ENCODE data around the gene IFT122. TPM values are rescaled to one million over a fixed set of nuclear protein-coding genes. Genes with fewer than 3 reads are reported as not detected.

IFT122 gene
- total RNA-seq, 1 donor from 2014 or later: 51.1 TPM

DNA sequence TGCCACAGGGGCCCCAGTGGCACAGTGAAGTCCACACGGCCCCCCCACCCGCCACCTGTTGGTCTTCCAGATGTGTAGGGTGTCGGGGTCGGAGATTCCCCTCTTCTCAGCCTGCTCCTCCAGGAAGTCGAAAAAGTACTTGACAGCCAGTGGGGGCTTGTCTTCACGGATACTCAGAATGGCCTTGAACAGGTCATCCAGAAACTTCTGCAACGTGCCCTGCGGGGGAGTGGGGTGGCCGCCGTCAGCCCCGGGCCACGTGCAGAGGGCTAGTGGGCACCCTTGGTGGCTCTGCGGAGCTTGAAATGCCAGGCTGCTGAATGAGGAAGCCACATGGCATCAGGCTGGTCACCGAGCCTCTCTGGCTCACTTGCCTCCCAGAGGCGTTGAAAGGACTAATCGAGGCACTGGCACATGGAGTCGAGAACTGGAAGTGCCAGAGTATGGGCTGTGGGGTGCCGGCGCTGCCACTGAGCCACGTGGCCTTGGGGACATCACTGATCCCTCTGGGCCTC lies 119.6 kb downstream of the IFT122 start:
- TF ChIP-seq, protein P1, sequence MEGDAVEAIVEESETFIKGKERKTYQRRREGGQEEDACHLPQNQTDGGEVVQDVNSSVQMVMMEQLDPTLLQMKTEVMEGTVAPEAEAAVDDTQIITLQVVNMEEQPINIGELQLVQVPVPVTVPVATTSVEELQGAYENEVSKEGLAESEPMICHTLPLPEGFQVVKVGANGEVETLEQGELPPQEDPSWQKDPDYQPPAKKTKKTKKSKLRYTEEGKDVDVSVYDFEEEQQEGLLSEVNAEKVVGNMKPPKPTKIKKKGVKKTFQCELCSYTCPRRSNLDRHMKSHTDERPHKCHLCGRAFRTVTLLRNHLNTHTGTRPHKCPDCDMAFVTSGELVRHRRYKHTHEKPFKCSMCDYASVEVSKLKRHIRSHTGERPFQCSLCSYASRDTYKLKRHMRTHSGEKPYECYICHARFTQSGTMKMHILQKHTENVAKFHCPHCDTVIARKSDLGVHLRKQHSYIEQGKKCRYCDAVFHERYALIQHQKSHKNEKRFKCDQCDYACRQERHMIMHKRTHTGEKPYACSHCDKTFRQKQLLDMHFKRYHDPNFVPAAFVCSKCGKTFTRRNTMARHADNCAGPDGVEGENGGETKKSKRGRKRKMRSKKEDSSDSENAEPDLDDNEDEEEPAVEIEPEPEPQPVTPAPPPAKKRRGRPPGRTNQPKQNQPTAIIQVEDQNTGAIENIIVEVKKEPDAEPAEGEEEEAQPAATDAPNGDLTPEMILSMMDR (IDR thresholded peaks at IDR 0.05): no peak

DNA sequence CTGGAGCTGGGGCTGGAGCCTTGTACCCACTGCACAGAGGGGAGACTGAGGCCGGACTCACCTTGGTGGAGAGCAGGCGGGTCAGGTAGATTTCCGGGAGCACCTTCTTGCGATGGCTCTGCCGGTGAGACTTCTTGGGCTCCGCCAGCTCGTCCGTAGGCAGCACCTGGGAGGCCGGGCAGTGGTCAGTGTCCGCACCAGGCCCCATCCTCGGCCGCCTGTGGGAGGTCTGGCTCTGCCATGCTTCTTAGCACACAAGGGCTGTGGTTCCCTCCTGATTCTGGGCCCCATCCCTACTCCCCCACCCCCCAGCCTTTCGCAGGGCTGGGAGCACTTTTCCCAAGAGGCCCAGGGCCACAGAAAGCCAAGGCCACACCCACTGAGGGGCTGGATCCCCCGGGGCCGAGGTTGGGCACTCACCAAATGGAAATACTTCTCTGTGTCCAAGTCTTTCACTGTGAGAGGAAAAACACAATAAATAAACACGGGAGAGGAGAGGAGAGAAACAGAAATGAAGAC lies 120.3 kb downstream of the IFT122 start:
- peak in 1 of 2 donors; percentile 84 for DNase-seq (ENCODE audit: low spot score in 2 of 2)
- Histone ChIP-seq H3K9me3 (no peaks in the 10 kb centered on the region), H3K4me1 (peaks cover 29 to 64% of the 10 kb centered on the region in 2 donors), H3K4me3 (peak overlapping the region; percentile 6 to 57), H3K27ac (peak overlapping the region; percentile 91 to 93), H3K36me3 (peaks cover 27 to 48% of the 10 kb centered on the region in 2 donors), H3K27me3 (no peaks in the 10 kb centered on the region)
- TF ChIP-seq, protein P1 (IDR thresholded peaks at IDR 0.05): no peak
- intact Hi-C loops (cut with DNase I): loop anchor here (2.0 to 5.0 kb wide), 3 partner anchors 44 to 118 kb away; partner anchors contain the start of gene IFT122

More for the DNA sequence above, 119.6 kb downstream of the IFT122 start:
- Histone ChIP-seq H3K4me1 (peaks cover 29 to 67% of the 10 kb centered on the region in 2 donors), H3K4me3 (no peak overlapping the region), H3K27me3 (no peaks in the 10 kb centered on the region), H3K9me3 (no peaks in the 10 kb centered on the region), H3K36me3 (peaks cover 20 to 44% of the 10 kb centered on the region in 2 donors), H3K27ac (peak overlapping the region; percentile 91 to 93)
- intact Hi-C loops (cut with DNase I): loop anchor here (2.0 to 5.0 kb wide), 4 partner anchors 37 to 117 kb away; partner anchors contain the start of gene IFT122
- no peak for DNase-seq (ENCODE audit: low spot score in 2 of 2)

DNA sequence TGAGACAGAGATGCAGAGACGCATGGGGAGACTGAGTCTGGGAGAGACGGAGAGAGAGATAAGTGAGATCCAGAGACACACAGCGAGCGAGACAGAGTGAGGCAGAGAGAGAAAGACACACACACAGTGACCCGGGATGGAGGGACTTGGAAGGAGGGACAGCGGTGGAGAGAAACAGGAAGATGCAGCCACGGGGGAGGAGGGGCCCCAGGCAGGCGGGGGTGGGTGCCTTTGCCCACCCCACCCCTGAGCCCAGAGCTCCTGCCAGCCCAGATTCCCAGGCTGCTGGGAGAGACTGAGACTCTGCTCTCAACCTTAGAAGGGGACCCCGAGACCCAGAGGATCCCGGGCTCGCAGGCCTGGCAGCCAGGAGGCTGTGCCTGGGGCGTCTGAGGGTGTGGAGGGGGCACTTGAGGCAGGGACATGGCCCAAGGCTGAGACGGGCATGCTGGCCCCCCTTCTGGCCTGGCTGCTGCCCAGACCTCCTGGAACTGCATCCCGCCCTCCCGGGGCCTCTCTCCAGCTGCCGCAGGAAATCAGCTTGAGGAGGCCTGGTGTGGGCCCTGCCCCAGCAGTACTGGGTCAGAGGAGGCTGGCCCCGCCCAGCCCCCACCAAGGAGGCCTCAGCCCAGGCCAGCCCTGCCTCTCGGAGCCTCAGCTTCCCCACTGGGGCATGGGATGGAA lies 121.0 kb downstream of the IFT122 start:
- H3K4me1 ChIP-seq: peaks cover 29 to 64% of the 10 kb centered on the region in 2 donors
- peak overlapping the region; percentile 91 to 93 for H3K27ac ChIP-seq
- peaks cover 33 to 52% of the 10 kb centered on the region in 2 donors for H3K36me3 ChIP-seq
- peak overlapping the region; percentile 6 to 57 for H3K4me3 ChIP-seq
- no peaks in the 10 kb centered on the region for H3K9me3 ChIP-seq
- TF ChIP-seq, protein P1 (IDR thresholded peaks at IDR 0.05): no peak
- no peaks in the 10 kb centered on the region for H3K27me3 ChIP-seq
- DNase-seq (ENCODE audit: low spot score in 2 of 2): peak; percentile 69 to 93
- intact Hi-C loops (cut with DNase I): loop anchor here (1.0 to 5.0 kb wide), 4 partner anchors 44 to 119 kb away; partner anchors contain the start of gene IFT122

DNA sequence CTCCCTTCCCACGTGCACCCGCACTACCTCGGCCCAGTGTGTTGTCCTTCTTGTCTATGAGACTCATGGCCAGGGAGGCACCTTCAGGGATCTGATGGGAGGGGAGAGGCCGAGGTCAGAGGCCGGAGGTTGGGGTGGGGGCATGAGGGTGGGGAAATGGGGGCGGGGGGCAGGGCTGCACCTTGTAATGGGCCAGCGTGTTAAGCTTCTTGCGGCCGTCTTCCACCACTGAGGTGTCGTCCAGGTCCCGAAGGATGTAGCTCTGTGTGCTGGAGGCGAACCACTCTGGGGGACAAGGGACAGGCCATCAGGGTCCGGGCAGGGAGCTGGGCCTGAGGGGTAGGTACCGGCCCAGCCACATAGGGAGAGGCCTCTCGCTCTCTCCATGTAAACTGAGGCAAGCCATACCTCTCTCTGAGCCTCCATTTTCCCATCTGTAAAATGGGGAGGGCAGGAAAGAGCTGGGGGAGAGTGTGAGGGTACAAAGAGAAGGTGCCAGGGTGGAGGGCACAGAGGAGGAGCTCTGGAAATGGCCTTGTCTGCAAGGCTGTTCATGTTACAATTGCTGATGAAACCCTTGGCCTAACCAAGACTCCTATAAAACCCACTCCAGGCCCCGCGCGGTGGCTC lies 121.7 kb downstream of the IFT122 start:
- TF ChIP-seq, protein P1 (IDR thresholded peaks at IDR 0.05): no peak
- H3K27ac ChIP-seq: peak overlapping the region; percentile 91 to 93
- no peak for DNase-seq (ENCODE audit: low spot score in 2 of 2)
- H3K27me3 ChIP-seq: no peaks in the 10 kb centered on the region
- no peak overlapping the region for H3K4me3 ChIP-seq
- H3K4me1 ChIP-seq: peaks cover 29 to 64% of the 10 kb centered on the region in 2 donors
- intact Hi-C loops (cut with DNase I): loop anchor here (1.0 to 5.0 kb wide), 4 partner anchors 43 to 119 kb away; partner anchors contain the start of gene IFT122
- H3K36me3 ChIP-seq: peaks cover 31 to 52% of the 10 kb centered on the region in 2 donors
- H3K9me3 ChIP-seq: no peaks in the 10 kb centered on the region

DNA sequence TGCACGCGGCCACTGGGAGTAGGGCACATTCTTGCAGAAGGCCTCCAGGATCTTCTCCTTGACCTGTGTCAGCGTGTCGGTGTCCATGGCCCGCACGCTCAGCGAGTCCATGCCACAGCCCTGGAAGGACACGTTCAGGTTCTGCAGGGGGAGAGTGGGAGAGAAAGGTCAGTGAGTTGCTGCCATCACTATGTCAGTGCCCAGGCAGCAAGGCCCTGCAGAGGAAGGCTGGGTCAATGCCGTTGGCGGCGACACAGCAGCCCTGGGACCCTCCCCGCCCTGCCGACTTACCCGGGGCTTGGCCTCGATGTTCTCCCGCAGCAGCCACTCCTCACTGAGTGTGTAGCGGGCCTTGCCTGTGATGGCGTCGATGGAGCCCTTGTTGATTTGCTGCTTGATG lies 122.8 kb downstream of the IFT122 start:
- peaks cover 38 to 61% of the 10 kb centered on the region in 2 donors for H3K36me3 ChIP-seq
- H3K4me1 ChIP-seq: peaks cover 29 to 55% of the 10 kb centered on the region in 2 donors

More for the DNA sequence above, 122.8 kb downstream of the IFT122 start:
- Histone ChIP-seq H3K27me3 (no peaks in the 10 kb centered on the region), H3K4me3 (no peak overlapping the region), H3K27ac (no peak overlapping the region), H3K9me3 (no peaks in the 10 kb centered on the region)
- intact Hi-C loops (cut with DNase I): loop anchor here (5.0 kb wide), 1 partner anchor 121 kb away; the partner anchor contains the start of gene IFT122
- no peak for DNase-seq (ENCODE audit: low spot score in 2 of 2)
- TF ChIP-seq, protein P1 (IDR thresholded peaks at IDR 0.05): no peak

Data from ascending aorta (tissue), 2 donors.